Dedifferentiated amniotic fluid mesenchymal stem cell (primary cell): ENCODE measurements around the gene CROCC2.
A peak's percentile ranks its signal among the peaks of the same experiment; 100 is the strongest.

Experiments
- DNase-seq: peaks from one replicate; pipeline ENCODE4 v3.0.0-alpha.2; 2016; ENCODE audit errors: extremely low spot score

CROCC2 gene

GRCh38 chr2:240956171-240956934 is 50.2 kb downstream of the CROCC2 start:
- no peak for DNase-seq

- no peak for DNase-seq
Observed at GRCh38 chr2:240956935-240957655, 51.0 kb downstream of the CROCC2 start.

GRCh38 chr2:240957656-240958365 is 51.7 kb downstream of the CROCC2 start:
- DNase-seq = peak; percentile 22

- DNase-seq = no peak
Observed at GRCh38 chr2:240958366-240959213, 52.5 kb downstream of the CROCC2 start.

GRCh38 chr2:240959214-240959940 is 53.2 kb downstream of the CROCC2 start:
- no peak for DNase-seq

GRCh38 chr2:240959941-240960308 is 53.8 kb downstream of the CROCC2 start:
- DNase-seq = no peak

GRCh38 chr2:240960309-240960970 is 54.3 kb downstream of the CROCC2 start:
- DNase-seq = no peak

GRCh38 chr2:240960971-240961876 is 55.1 kb downstream of the CROCC2 start:
- no peak for DNase-seq

GRCh38 chr2:240961910-240962299 is 55.8 kb downstream of the CROCC2 start:
- DNase-seq = no peak

- DNase-seq = no peak
Observed at GRCh38 chr2:240962300-240963064, 56.3 kb downstream of the CROCC2 start.

GRCh38 chr2:240963065-240963867 is 57.1 kb downstream of the CROCC2 start:
- DNase-seq = no peak

- no peak for DNase-seq
Observed at GRCh38 chr2:240963868-240964703, 58.0 kb downstream of the CROCC2 start.

GRCh38 chr2:240964704-240965295 is 58.7 kb downstream of the CROCC2 start:
- no peak for DNase-seq

GRCh38 chr2:240965296-240965904 is 59.3 kb downstream of the CROCC2 start:
- no peak for DNase-seq

- DNase-seq = no peak
Observed at GRCh38 chr2:240965905-240966456, 59.8 kb downstream of the CROCC2 start.

GRCh38 chr2:240966457-240966905 is 60.3 kb downstream of the CROCC2 start:
- DNase-seq = no peak
